ENCODE measurements around the gene COL18A1. TPM values are rescaled to one million over a fixed set of nuclear protein-coding genes. Genes with fewer than 3 reads are reported as not detected.

COL18A1 gene
- total RNA-seq, 1 experiment from 2014 or later: 3.3 TPM

GRCh38 chr21:45472445-45473365, 67.7 kb downstream of the COL18A1 start:
- H3K27ac ChIP-seq (ENCODE audit: low read depth, low read length, poor library complexity, severe bottlenecking): no peak overlapping the region
- H3K4me3 ChIP-seq (ENCODE audit: low read depth, low read length, poor library complexity, severe bottlenecking): no peak overlapping the region
- peaks cover 14% of the 10 kb centered on the region for H3K4me1 ChIP-seq (ENCODE audit: insufficient read depth, low read length, poor library complexity, severe bottlenecking)
- TF ChIP-seq CTCF (conservative IDR thresholded peaks at IDR 0.05; ENCODE audit: low read depth, low read length) (no peak), EZH2 (IDR thresholded peaks at IDR 0.05; ENCODE audit: borderline replicate concordance, low read depth, low read length, poor library complexity, severe bottlenecking) (no peak)
- no peak for DNase-seq (ENCODE audit: low spot score)
- no peaks in the 10 kb centered on the region for H3K9me3 ChIP-seq (ENCODE audit: low read depth, low read length, poor library complexity, severe bottlenecking)
- no peaks in the 10 kb centered on the region for H3K27me3 ChIP-seq (replicated peaks; ENCODE audit: insufficient read depth, low read depth, low read length, poor library complexity)
- intact Hi-C loops (cut with micrococcal nuclease; ENCODE audit: unreplicated experiment): no loop called here
- ChIA-PET POLR2A (ENCODE audit: low non-redundant PET) (no interaction called here), CTCF (no interaction called here)
- no peaks in the 10 kb centered on the region for H3K36me3 ChIP-seq (ENCODE audit: insufficient read depth, low read length, poor library complexity, severe bottlenecking)
- no TSS peak for BruUV-seq (replicated peaks)

GRCh38 chr21:45473496-45474322, 68.7 kb downstream of the COL18A1 start:
- Histone ChIP-seq H3K27ac (ENCODE audit: low read depth, low read length, poor library complexity, severe bottlenecking) (no peak overlapping the region), H3K4me1 (ENCODE audit: insufficient read depth, low read length, poor library complexity, severe bottlenecking) (peaks cover 17% of the 10 kb centered on the region), H3K9me3 (ENCODE audit: low read depth, low read length, poor library complexity, severe bottlenecking) (no peaks in the 10 kb centered on the region), H3K27me3 (replicated peaks; ENCODE audit: insufficient read depth, low read depth, low read length, poor library complexity) (no peaks in the 10 kb centered on the region), H3K4me3 (ENCODE audit: low read depth, low read length, poor library complexity, severe bottlenecking) (no peak overlapping the region), H3K36me3 (ENCODE audit: insufficient read depth, low read length, poor library complexity, severe bottlenecking) (no peaks in the 10 kb centered on the region)
- no peak for DNase-seq (ENCODE audit: low spot score)
- POLR2A ChIA-PET (ENCODE audit: low non-redundant PET): no interaction called here
- no TSS peak for BruUV-seq (replicated peaks)
- TF ChIP-seq CTCF (conservative IDR thresholded peaks at IDR 0.05; ENCODE audit: low read depth, low read length) (no peak), EZH2 (IDR thresholded peaks at IDR 0.05; ENCODE audit: borderline replicate concordance, low read depth, low read length, poor library complexity, severe bottlenecking) (no peak)
- CTCF ChIA-PET: no interaction called here
- intact Hi-C loops (cut with micrococcal nuclease; ENCODE audit: unreplicated experiment): no loop called here

- no peaks in the 10 kb centered on the region for H3K27me3 ChIP-seq (replicated peaks; ENCODE audit: insufficient read depth, low read depth, low read length, poor library complexity)
- no peaks in the 10 kb centered on the region for H3K9me3 ChIP-seq (ENCODE audit: low read depth, low read length, poor library complexity, severe bottlenecking)
- peaks cover 17% of the 10 kb centered on the region for H3K4me1 ChIP-seq (ENCODE audit: insufficient read depth, low read length, poor library complexity, severe bottlenecking)
- POLR2A ChIA-PET (ENCODE audit: low non-redundant PET): no interaction called here
- TF ChIP-seq CTCF (conservative IDR thresholded peaks at IDR 0.05; ENCODE audit: low read depth, low read length) (no peak), EZH2 (IDR thresholded peaks at IDR 0.05; ENCODE audit: borderline replicate concordance, low read depth, low read length, poor library complexity, severe bottlenecking) (no peak)
- no peak overlapping the region for H3K27ac ChIP-seq (ENCODE audit: low read depth, low read length, poor library complexity, severe bottlenecking)
- H3K36me3 ChIP-seq (ENCODE audit: insufficient read depth, low read length, poor library complexity, severe bottlenecking): no peaks in the 10 kb centered on the region
- no peak overlapping the region for H3K4me3 ChIP-seq (ENCODE audit: low read depth, low read length, poor library complexity, severe bottlenecking)
- intact Hi-C loops (cut with micrococcal nuclease; ENCODE audit: unreplicated experiment): no loop called here
- CTCF ChIA-PET: no interaction called here
- BruUV-seq (replicated peaks): no TSS peak
- no peak for DNase-seq (ENCODE audit: low spot score)
Measured at GRCh38 chr21:45474323-45474950, 69.5 kb downstream of the COL18A1 start.
